Dendritic cell treated with granulocyte-macrophage colony-stimulating factor and Interleukin-4, amounts not matched to agents 40 ng/mL and 50 ng/mL, for 4 days (primary cell): ENCODE measurements around the gene CAMKK1.

Source experiments
- H3K27ac Mint-ChIP-seq: one replicate; pipeline ENCODE4 v1.8.0; 2022; ENCODE audit warnings: mild to moderate bottlenecking, mixed read lengths
- H3K27me3 Mint-ChIP-seq: one replicate; pipeline ENCODE4 v1.8.0; 2022; ENCODE audit warnings: mild to moderate bottlenecking, mixed read lengths
- H3K36me3 Mint-ChIP-seq: one replicate; pipeline ENCODE4 v1.8.0; 2022; ENCODE audit warnings: low read depth, mixed read lengths
- H3K4me1 Mint-ChIP-seq: one replicate; pipeline ENCODE4 v1.8.0; 2022; ENCODE audit warnings: low read depth, mixed read lengths
- H3K4me3 Mint-ChIP-seq: one replicate; pipeline ENCODE4 v1.8.0; 2022; ENCODE audit warnings: mild to moderate bottlenecking, moderate library complexity, mixed read lengths
- H3K9me3 Mint-ChIP-seq: one replicate; pipeline ENCODE4 v1.8.0; 2022; ENCODE audit warnings: mixed read lengths
- intact Hi-C: fragments of 100-400 bp; cut with micrococcal nuclease; formaldehyde crosslinking; loops from one replicate; pipeline ENCODE4 v1.15.0; 2022

CAMKK1 gene

DNA sequence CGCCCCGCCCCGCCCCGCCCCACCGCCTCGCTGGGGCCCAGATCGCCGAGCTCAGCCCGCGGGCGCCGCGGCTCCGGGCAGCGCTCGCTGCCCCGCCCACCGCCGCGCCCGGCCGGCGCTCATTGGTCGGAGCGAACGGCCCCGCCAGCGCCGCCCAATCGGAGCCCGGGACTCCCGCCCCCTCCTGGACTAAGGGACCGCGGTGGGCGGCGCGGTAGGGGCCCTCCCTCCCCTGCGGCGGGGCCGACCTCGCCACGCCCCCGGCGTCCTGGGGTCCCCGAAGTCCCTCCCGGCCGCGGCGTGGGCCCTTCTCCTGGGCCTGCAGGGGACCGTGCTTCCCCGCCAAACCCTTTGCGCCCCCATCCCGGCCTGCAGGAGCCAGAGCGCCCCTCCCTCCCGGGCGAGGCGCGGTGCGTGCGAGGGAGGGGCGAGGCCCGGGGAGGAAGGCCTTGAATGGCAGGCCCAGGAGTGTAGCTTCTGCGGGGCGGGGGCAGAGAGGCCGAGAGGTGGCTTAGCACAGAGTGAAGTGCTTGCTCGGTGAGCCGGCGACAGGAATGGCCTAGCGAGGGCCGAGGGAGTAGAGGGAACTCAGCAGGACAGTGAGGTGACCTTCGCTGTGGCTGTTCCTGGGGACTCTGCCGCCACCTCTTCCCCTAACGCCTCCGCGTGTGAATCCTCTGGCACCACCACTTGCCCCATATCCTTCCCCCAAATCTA is at the start of gene CAMKK1:
TSS of gene CAMKK1 (minus strand) at position 51 of the 717 bp plus-strand sequence. CDS start 7,366 bp downstream, outside the sequence.
- H3K4me3 Mint-ChIP-seq: peak within 1 kb of the TSS; percentile 77
- intact Hi-C loops: loop anchor here (10.0 kb wide), 1 partner anchor 48 kb away; the partner anchor contains the start of gene NCBP3
- peaks cover 10% of the 10 kb centered on the region for H3K27me3 Mint-ChIP-seq
- peaks cover 74% of the 10 kb centered on the region for H3K4me1 Mint-ChIP-seq
- H3K9me3 Mint-ChIP-seq: no peaks in the 10 kb centered on the region
- peak within 1 kb of the TSS; percentile 81 for H3K27ac Mint-ChIP-seq
- peaks cover 21% of the 10 kb centered on the region for H3K36me3 Mint-ChIP-seq

DNA sequence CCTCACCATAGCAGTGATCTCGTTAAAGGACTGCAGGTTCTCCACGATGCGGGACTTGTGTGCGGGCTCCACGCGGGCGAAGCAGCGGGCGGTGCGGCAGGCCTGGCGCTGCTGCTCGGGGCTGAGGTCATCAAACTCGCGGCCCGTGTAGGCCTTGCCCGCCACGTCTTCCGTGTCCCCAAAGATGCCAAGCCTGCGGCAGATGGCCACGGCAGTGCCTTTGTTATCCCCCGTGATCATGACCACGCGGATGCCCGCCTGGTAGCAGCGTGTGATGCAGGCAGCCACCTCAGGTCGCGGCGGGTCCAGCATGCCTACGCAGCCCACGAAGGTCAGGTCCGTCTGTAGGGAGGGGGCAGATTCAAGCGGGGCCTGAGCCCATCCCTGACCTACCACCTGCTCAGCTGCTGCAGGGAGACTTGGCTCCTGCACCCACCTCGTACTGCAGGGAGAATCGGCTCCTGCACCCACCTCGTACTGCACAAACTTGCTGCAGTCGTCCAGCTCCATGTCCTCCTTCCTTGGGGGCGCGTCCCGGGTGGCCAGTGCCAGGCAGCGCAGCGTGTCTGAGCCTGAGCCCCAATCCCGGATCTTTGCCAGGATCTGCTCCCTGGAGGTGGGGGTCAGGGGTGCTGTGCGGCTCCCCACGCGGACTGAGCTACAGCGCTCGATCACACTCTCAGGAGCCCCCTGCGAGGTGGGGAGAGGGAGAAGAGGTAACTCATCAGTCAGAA is 48.3 kb upstream of the CAMKK1 start:
- no peaks in the 10 kb centered on the region for H3K4me1 Mint-ChIP-seq
- H3K9me3 Mint-ChIP-seq: no peaks in the 10 kb centered on the region
- no peak overlapping the region for H3K4me3 Mint-ChIP-seq
- peaks cover 94% of the 10 kb centered on the region for H3K36me3 Mint-ChIP-seq
- intact Hi-C loops: no loop called here
- no peak overlapping the region for H3K27ac Mint-ChIP-seq
- H3K27me3 Mint-ChIP-seq: no peaks in the 10 kb centered on the region

DNA sequence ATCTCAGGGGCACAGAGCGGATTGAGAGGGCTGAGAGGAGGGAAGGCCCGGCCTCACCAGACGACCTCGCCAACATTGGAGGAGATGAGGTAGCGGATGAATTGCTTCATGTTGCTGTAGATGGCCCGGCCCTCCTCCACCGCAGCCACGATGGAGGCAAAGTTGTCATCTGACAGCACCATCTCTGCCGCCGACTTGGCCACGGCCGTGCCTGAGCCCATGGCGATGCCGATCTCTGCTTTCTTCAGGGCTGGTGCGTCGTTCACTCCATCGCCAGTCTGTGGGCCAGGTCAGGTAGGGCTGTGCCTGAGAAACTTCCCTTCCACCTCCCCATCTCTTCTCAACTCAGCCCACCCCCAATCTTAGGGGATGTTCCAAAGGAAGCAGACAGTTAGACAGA is 44.5 kb upstream of the CAMKK1 start:
- Mint-ChIP-seq H3K4me1 (no peaks in the 10 kb centered on the region), H3K27ac (no peak overlapping the region), H3K4me3 (no peak overlapping the region), H3K27me3 (no peaks in the 10 kb centered on the region), H3K36me3 (peaks cover 92% of the 10 kb centered on the region), H3K9me3 (no peaks in the 10 kb centered on the region)
- intact Hi-C loops: no loop called here

DNA sequence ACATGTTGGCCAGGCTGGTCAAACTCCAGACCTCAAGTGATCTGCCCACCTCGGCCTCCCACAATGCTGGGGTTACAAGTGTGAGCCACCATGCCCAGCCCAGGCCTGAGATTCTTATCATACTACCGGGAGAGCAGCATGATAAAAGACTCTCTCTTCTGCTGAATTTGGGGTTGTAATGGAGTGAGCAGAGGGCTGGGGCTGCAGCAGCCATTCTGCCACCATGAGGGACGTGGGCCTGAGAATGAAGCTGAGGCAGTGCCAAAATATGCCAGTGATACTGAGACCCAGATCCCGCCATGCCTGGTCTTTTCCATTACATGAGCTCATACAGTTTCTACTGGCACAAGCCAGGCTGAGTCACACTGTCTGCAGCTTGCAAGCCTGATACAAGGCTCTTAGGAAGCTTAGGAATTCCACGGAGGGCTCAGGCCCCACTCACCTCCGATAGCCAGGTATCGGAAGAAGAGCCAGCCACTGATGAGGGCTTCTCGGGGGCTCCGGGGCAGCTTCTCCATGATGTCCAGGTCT is 43.0 kb upstream of the CAMKK1 start:
- Mint-ChIP-seq H3K27ac (no peak overlapping the region), H3K36me3 (peaks cover 79% of the 10 kb centered on the region), H3K4me3 (no peak overlapping the region), H3K9me3 (no peaks in the 10 kb centered on the region), H3K27me3 (no peaks in the 10 kb centered on the region), H3K4me1 (no peaks in the 10 kb centered on the region)
- intact Hi-C loops: loop anchor here (1.0 kb wide), 1 partner anchor 68 kb away; no protein-coding TSS in a partner anchor

DNA sequence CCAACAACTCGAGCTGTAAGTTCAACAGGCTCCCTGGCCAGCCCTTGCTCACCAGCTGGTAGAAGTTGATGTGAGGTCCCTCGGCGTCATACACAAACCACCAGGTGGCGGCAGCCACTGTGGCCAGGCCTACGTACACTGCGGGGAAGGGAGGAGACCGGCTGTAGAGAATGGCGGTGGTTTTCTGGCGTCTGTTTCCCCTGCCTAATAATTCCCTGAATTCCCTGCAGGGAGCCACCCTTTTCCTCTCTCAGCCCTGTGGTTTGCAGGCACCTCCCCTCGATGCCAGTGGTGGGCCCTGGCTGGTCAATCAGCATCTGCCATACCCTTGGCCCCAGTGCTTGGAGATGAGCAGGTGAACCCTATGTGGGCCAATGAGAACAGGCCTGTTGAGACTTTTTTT is 42.3 kb upstream of the CAMKK1 start:
- intact Hi-C loops: loop anchor here (1.0 kb wide), 1 partner anchor 69 kb away; no protein-coding TSS in a partner anchor
- H3K27me3 Mint-ChIP-seq: no peaks in the 10 kb centered on the region
- H3K27ac Mint-ChIP-seq: no peak overlapping the region
- H3K4me3 Mint-ChIP-seq: no peak overlapping the region
- H3K4me1 Mint-ChIP-seq: no peaks in the 10 kb centered on the region
- H3K36me3 Mint-ChIP-seq: peaks cover 81% of the 10 kb centered on the region
- no peaks in the 10 kb centered on the region for H3K9me3 Mint-ChIP-seq

DNA sequence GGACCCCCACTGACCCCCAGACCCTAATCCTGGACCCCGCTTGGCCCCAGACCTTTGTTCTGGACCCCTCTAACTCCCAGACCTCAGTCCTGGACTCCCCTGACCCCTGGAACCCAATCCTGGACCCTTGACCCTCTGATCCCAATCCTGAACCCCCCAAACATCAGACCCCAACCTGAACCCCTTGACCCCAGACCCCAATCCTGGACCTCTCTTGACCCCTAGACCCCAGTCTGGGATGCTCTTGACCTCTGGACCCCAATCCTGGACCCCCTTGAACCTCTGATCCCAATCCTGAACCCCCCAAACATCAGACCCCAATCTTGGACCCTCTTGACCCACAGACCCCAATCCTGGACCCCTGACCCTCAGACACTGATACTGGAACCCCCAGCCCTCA is 36.9 kb upstream of the CAMKK1 start:
- Mint-ChIP-seq H3K9me3 (no peaks in the 10 kb centered on the region), H3K27me3 (no peaks in the 10 kb centered on the region), H3K4me1 (peaks cover 12% of the 10 kb centered on the region), H3K4me3 (no peak overlapping the region), H3K27ac (no peak overlapping the region), H3K36me3 (peaks cover 82% of the 10 kb centered on the region)
- intact Hi-C loops: no loop called here

DNA sequence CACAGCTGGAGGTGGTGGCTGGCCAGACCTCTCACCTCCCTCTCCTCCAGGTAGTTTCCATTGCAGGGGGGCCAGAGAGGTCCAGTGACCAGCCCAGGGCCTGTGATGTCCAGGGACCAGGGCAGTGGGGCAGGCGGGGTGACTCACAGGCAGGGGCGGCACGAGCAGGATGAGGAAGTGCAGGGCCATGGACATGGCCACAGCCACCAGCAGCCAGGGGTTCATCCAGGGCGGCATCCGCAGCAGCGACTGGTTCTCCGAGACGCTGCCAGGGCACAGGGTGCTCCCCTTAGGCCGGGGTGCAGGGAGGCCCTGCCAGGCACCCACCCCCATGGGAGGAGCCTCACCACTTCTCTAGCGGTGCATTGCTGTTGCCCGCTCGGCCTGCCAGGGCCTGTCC is 36.3 kb upstream of the CAMKK1 start:
- intact Hi-C loops: no loop called here
- Mint-ChIP-seq H3K4me1 (peaks cover 12% of the 10 kb centered on the region), H3K36me3 (peaks cover 82% of the 10 kb centered on the region), H3K4me3 (no peak overlapping the region), H3K9me3 (no peaks in the 10 kb centered on the region), H3K27me3 (no peaks in the 10 kb centered on the region), H3K27ac (no peak overlapping the region)

DNA sequence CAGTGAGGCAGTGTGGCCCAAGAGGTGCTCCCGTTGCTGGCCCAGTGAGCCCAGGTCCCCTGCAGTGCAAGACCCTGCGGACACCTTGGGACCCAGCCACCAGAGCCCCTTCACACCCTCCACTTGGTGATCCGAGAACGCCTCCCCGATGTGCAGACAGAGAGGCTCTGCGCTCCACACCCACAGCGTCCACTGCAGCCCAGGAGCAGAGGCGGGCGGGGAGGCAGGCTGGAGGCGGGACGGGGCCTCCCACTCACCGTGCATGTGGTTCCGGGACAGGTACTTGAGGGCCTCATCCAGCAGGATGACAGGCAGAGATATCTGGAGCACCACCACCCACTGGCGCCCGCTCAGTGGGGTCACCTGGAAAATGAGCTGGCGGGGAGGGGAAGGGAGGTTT is 35.6 kb upstream of the CAMKK1 start:
- no peak overlapping the region for H3K27ac Mint-ChIP-seq
- H3K9me3 Mint-ChIP-seq: no peaks in the 10 kb centered on the region
- no peak overlapping the region for H3K4me3 Mint-ChIP-seq
- intact Hi-C loops: no loop called here
- H3K36me3 Mint-ChIP-seq: peaks cover 76% of the 10 kb centered on the region
- no peaks in the 10 kb centered on the region for H3K27me3 Mint-ChIP-seq
- H3K4me1 Mint-ChIP-seq: peaks cover 12% of the 10 kb centered on the region

DNA sequence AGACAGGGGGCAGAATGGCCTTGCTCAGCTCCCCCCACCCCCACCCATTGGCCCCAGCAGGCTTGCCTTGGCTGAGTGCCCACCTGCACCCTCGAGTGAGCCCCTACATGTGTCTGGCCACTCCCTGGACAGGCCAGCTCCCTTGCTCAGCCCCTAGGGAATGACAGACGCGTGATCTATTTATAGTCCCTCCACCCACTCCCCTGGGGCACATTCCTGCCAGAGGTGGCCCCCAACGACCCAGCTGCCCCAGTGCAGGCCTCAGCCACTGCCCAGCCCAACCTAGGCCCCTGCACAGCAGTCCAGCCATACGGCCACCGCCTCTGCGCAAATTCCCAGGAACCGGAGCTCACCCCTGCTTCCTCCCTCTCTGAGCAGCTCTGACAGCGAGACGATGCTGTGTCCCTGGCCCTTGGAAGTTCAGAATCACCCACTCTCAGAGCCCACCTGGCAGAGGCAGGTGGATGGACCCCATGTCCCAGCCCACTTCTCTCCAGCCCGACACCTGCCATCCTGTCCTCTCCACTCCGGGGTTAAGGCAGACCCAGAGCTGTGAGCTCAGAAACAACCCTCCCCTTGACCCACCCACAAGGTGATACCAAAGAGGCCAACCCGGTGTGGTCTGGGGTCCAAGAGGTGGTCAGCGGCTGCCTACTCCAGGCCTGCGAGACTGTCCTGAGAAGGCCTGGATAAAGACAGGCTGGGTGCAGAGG is 34.9 kb upstream of the CAMKK1 start:
- no peak overlapping the region for H3K27ac Mint-ChIP-seq
- no peaks in the 10 kb centered on the region for H3K9me3 Mint-ChIP-seq
- peaks cover 12% of the 10 kb centered on the region for H3K4me1 Mint-ChIP-seq
- H3K36me3 Mint-ChIP-seq: peaks cover 72% of the 10 kb centered on the region
- H3K27me3 Mint-ChIP-seq: no peaks in the 10 kb centered on the region
- intact Hi-C loops: no loop called here
- no peak overlapping the region for H3K4me3 Mint-ChIP-seq

DNA sequence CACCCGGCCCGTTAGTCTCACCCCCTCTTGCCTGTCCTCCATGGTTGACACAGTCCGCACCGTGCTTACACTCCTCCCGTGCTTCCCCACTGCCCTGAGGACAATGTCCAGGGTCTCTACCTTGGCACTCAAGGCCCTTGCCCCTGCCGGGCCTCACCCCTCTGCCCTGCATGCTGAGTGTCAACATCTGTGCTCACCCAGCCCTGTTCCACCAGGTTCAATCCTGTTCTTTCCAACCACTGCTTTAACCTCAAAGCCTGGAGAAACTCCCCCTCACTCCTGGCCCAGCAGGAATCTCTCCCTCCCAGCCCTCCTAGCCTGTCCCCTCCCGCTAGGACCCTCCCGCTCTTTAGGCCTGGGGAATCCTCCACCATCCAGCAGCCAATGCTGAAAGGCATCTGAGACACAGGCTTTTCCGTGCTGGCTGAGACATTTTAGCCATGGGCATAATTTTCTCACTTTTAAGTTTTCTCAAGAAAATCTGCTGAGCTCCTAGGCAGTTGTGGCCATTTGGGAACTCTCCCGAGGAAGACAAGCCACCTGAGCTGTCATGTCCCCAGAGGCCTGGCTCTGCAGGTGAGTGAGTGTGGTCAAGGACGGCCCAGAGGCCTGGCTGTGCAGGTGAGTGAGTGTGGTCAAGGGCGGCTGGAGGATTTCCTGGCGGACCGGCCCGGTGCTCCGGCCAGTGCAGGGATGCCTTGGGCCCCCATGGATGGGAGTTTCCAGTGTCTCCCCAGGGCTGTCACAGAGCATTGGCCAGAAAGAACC is 34.2 kb upstream of the CAMKK1 start:
- Mint-ChIP-seq H3K36me3 (peaks cover 66% of the 10 kb centered on the region), H3K27me3 (no peaks in the 10 kb centered on the region), H3K4me1 (peaks cover 12% of the 10 kb centered on the region), H3K9me3 (no peaks in the 10 kb centered on the region), H3K4me3 (no peak overlapping the region), H3K27ac (no peak overlapping the region)
- intact Hi-C loops: no loop called here

DNA sequence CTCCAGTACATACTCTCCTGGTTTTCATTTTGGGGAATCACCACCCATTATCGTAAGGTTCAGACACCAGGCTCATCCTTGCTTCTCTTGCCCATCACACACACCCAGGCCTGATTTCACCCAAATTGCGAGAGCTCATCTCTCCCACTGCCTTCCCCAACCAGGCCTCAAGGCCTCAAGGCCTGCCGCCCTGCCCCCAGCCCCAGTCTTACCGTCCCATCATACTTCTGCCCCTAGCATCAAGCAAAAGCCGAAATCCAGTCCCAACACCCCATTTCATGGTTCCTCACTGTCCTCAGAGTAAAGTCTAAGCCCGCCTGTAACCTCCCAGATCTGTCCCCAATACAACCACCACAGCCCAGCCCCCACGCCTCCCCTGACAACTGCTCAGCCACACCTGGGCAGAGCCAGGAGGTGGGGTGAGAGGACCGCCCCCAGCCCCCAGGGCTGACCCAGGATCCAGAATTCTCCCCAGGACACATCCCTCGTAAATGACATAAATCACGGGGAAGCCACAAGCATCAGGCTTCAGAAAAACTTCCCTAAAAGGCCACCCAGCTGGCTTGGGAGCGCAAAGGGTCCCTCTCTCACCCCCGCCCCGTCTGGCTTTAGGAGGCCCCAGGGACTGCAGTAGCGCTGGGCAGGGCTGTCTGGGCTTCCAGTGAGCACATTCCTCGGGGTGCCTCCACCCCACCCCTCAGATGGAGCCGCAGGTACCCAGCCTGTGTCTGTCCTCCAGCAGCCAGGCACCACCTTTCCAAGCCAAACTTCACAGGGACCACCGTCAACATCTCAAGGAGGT is 33.0 kb upstream of the CAMKK1 start:
- no peaks in the 10 kb centered on the region for H3K9me3 Mint-ChIP-seq
- no peak overlapping the region for H3K27ac Mint-ChIP-seq
- intact Hi-C loops: no loop called here
- H3K36me3 Mint-ChIP-seq: peaks cover 66% of the 10 kb centered on the region
- no peaks in the 10 kb centered on the region for H3K27me3 Mint-ChIP-seq
- H3K4me1 Mint-ChIP-seq: peaks cover 12% of the 10 kb centered on the region
- no peak overlapping the region for H3K4me3 Mint-ChIP-seq

DNA sequence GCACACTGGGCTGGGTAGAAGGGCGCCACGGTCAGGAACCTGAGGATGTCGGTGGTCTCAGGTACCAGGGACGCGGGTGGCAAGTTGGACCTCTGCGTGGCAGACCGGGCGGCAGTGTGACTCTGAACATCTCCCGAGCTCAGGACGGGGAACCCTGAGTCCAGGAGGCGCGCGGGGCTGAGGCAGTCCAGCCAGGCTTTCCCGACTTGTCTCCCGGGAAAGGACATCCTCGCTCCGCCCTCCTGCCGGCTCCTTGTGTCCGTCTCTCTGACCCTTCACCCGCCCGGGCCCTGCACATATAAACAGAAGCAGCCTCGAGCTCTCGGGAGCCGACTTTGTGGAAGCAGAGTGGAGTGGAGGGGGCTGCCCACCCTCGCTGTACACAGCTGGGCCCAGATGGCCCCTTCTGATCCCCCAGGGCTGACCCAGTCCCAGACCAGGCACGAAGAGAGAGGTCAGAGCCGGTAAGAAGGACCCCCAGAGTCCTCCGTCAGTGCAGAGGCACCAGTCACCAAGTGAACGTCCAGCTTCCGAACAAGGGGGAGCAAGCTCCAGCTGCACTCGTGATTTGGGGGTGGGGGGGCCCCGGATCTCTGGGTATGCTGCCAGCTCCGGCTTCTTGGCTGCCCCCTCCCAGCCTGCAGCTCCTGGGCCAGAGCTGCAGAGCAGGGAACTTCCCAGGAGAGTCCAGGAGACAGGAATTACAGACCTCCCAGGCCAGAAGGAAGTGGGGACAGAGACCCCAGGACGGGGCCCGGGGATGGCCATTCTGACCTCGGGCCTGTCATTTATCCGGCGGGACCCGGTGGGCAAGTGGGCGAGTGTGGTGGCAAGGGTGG is 31.9 kb upstream of the CAMKK1 start:
- peaks cover 55% of the 10 kb centered on the region for H3K36me3 Mint-ChIP-seq
- peaks cover 9% of the 10 kb centered on the region for H3K4me1 Mint-ChIP-seq
- no peak overlapping the region for H3K4me3 Mint-ChIP-seq
- intact Hi-C loops: no loop called here
- H3K27ac Mint-ChIP-seq: no peak overlapping the region
- no peaks in the 10 kb centered on the region for H3K27me3 Mint-ChIP-seq
- no peaks in the 10 kb centered on the region for H3K9me3 Mint-ChIP-seq
